ENCODE measurements around the gene AMBRA1. TPM values are rescaled to one million over a fixed set of nuclear protein-coding genes. Genes with fewer than 3 reads are reported as not detected.

The AMBRA1 gene
- total RNA-seq, 6 experiments from 2014 or later = 23.2 to 25.9 (median 24.4) TPM

- DNase-seq = no peak
- Mint-ChIP-seq H3K27ac (no peak within 1 kb of the TSS), H3K4me1 (ENCODE audit: low read depth) (peaks cover 22% of the 10 kb centered on the region), H3K27me3 (ENCODE audit: insufficient read depth) (peaks cover 21% of the 10 kb centered on the region), H3K4me3 (peak within 1 kb of the TSS; percentile 80), H3K36me3 (ENCODE audit: low read depth) (peaks cover 7% of the 10 kb centered on the region), H3K9me3 (no peaks in the 10 kb centered on the region)
- TF ChIP-seq CTCF (IDR thresholded peaks at IDR 0.05) = peak; percentile 72
These were observed 202.0 kb downstream of the AMBRA1 start, which contains the start of gene CHRM4 for GRCh38 chr11:46391578-46392420. CHRM4 (minus strand) TSS chr11:46391776; CDS start chr11:46386557, 5,219 bp downstream.

- H3K4me1 Mint-ChIP-seq (ENCODE audit: low read depth) = peaks cover 28% of the 10 kb centered on the region
- H3K27ac Mint-ChIP-seq = no peak overlapping the region
- no peaks in the 10 kb centered on the region for H3K9me3 Mint-ChIP-seq
- H3K36me3 Mint-ChIP-seq (ENCODE audit: low read depth) = peaks cover under 1% of the 10 kb centered on the region; the same call in 1 of the 2 replicates
- peaks cover 23% of the 10 kb centered on the region for H3K27me3 Mint-ChIP-seq (ENCODE audit: insufficient read depth)
- H3K4me3 Mint-ChIP-seq = no peak overlapping the region
- DNase-seq = no peak
- no peak for TF ChIP-seq CTCF (IDR thresholded peaks at IDR 0.05)
These were observed 202.6 kb downstream of the AMBRA1 start for GRCh38 chr11:46391186-46391577.

- no peak for DNase-seq
- Mint-ChIP-seq H3K9me3 (no peaks in the 10 kb centered on the region), H3K36me3 (ENCODE audit: low read depth) (no peaks in the 10 kb centered on the region; the same call in 1 of the 2 replicates), H3K27ac (no peak overlapping the region), H3K4me1 (ENCODE audit: low read depth) (peaks cover 32% of the 10 kb centered on the region), H3K27me3 (ENCODE audit: insufficient read depth) (peaks cover 23% of the 10 kb centered on the region), H3K4me3 (peak overlapping the region; percentile 80)
- no peak for TF ChIP-seq CTCF (IDR thresholded peaks at IDR 0.05)
These were observed 203.3 kb downstream of the AMBRA1 start for GRCh38 chr11:46390331-46391171.

GRCh38 chr11:46389450-46390330 lies 204.1 kb downstream of the AMBRA1 start:
- Mint-ChIP-seq H3K27me3 (ENCODE audit: insufficient read depth) (peaks cover 23% of the 10 kb centered on the region), H3K27ac (no peak overlapping the region), H3K4me3 (peak overlapping the region; percentile 80), H3K4me1 (ENCODE audit: low read depth) (peaks cover 32% of the 10 kb centered on the region), H3K36me3 (ENCODE audit: low read depth) (no peaks in the 10 kb centered on the region; the same call in 1 of the 2 replicates), H3K9me3 (no peaks in the 10 kb centered on the region)
- peak; percentile 51 for DNase-seq
- peak; percentile 92 for TF ChIP-seq CTCF (IDR thresholded peaks at IDR 0.05)

All from HFFc6 (cell line).